K562 (cell line): Measurements from ENCODE around the gene MAN1A1. TPM values are rescaled to one million over a fixed set of nuclear protein-coding genes. Genes with fewer than 3 reads are reported as not detected.

ENCODE experiments used
- ATAC-seq: fragments of 200-7000 bp; cut with Tn5 transposase; 3 replicates; pipeline ENCODE4 v1.9.1; 2020; ENCODE audit warnings: moderate library complexity
- BruUV-seq: library from RNA; stranded (reverse); fragments of 400-500 nt; replicated peaks from 2 replicates; lab custom pipeline; 2021; lab: Mats Ljungman, UMichigan
- CTCF ChIA-PET: fragments of 300-600 bp; formaldehyde crosslinking; extraction: SDS; loops from one replicate; lab custom pipeline; 2021; ENCODE audit warnings: low intra/inter-chr PET ratio; lab: Yijun Ruan, JAX
- POLR2A ChIA-PET: fragments of 300-600, 350-650 bp; sonication (Branson Sonifier 250); formaldehyde crosslinking; extraction: SDS; loops from one replicate; lab custom pipeline; 2021; ENCODE audit warnings: antibody characterized with exemption, inconsistent platforms; lab: Yijun Ruan, JAX
- DNase-seq, 4 experiments: peaks; one replicate each; pipeline versions ENCODE4 v3.0.0 to v3.0.0-alpha.2; 2011 to 2018; ENCODE audit warnings: low spot score in 3 of 4, mixed read lengths in 3 of 4; ENCODE audit errors: extremely low read depth in 1 of 4
- FAIRE-seq: peaks from 2 replicates; lab custom pipeline; 2011; peaks lifted over from hg19 to GRCh38; lab: Jason Lieb, UNC
- H2AFZ ChIP-seq: 2 replicates; pipeline ENCODE4 v1.6.0; 2011; ENCODE audit warnings: low read depth, low read length, control low read depth, inconsistent platforms
- H3K27ac ChIP-seq: fragments of 200-600 bp; 3 replicates; pipeline ENCODE4 v1.8.0; 2011; ENCODE audit warnings: low read depth, mild to moderate bottlenecking, control low read depth, inconsistent platforms, low read length, moderate library complexity, mixed read lengths; ENCODE audit errors: extremely low read depth
- H3K27me3 ChIP-seq, 2 experiments: fragments of 300-600 bp in 1 of 2; 2 replicates in 1 of 2; 3 replicates in 1 of 2; pipeline versions ENCODE4 v1.6.0 to v1.8.0; 2011; ENCODE audit warnings: inconsistent platforms in 2 of 2, low read length in 2 of 2, mild to moderate bottlenecking in 1 of 2, mixed read lengths in 1 of 2, moderate library complexity in 1 of 2; ENCODE audit not compliant: control insufficient read depth in 2 of 2, insufficient read depth in 2 of 2
- H3K36me3 ChIP-seq: fragments of 300-600 bp; 3 replicates; pipeline ENCODE4 v1.8.0; 2011; ENCODE audit warnings: mild to moderate bottlenecking, low read length, inconsistent platforms; ENCODE audit not compliant: control insufficient read depth, insufficient read depth
- H3K4me1 ChIP-seq, 2 experiments: fragments of 200-600 bp in 1 of 2; replicated peaks in 1 of 2; 2 replicates in 1 of 2; 3 replicates in 1 of 2; pipeline versions ENCODE4 v1.5.1 to v1.8.0; 2011; ENCODE audit warnings: inconsistent platforms in 2 of 2, low read length in 2 of 2, mild to moderate bottlenecking in 1 of 2, mixed read lengths in 1 of 2, moderate library complexity in 1 of 2; ENCODE audit not compliant: control insufficient read depth in 2 of 2, insufficient read depth in 2 of 2
- H3K4me2 ChIP-seq: 2 replicates; pipeline ENCODE4 v1.6.1; 2011; ENCODE audit warnings: low read length, control low read depth, inconsistent platforms, mixed read lengths; ENCODE audit not compliant: insufficient read depth
- H3K4me3 ChIP-seq: fragments of 200-600 bp; sonication (generic), shearing (Covaris generic); 2 replicates; pipeline ENCODE4 v1.5.1; 2016; ENCODE audit warnings: control low read depth, inconsistent platforms
- H3K79me2 ChIP-seq: fragments of 200-600 bp; 3 replicates; pipeline ENCODE4 v1.8.0; 2011; ENCODE audit warnings: low read length, inconsistent platforms; ENCODE audit not compliant: control insufficient read depth, insufficient read depth
- H3K9ac ChIP-seq, 2 experiments: 2 replicates each; pipeline versions ENCODE4 v1.6.0 to v1.6.1; 2011; ENCODE audit warnings: low read depth in 2 of 2, low read length in 2 of 2, control low read depth in 1 of 2, inconsistent platforms in 1 of 2, mild to moderate bottlenecking in 1 of 2, mixed read lengths in 1 of 2; ENCODE audit not compliant: insufficient read depth in 1 of 2
- H3K9me1 ChIP-seq: one replicate; pipeline ENCODE4 v1.6.0; 2011; ENCODE audit warnings: inconsistent platforms, mild to moderate bottlenecking, low read length, moderate library complexity; ENCODE audit not compliant: control insufficient read depth, insufficient read depth
- H3K9me3 ChIP-seq: replicated peaks from 2 replicates; pipeline ENCODE4 v1.5.1; 2011; ENCODE audit warnings: low read depth, low read length, inconsistent platforms; ENCODE audit not compliant: control insufficient read depth, insufficient read depth
- H4K20me1 ChIP-seq: replicated peaks from 2 replicates; pipeline ENCODE4 v1.6.1; 2011; ENCODE audit warnings: low read length, inconsistent platforms, mixed read lengths; ENCODE audit not compliant: control insufficient read depth, insufficient read depth
- ADNP ChIP-seq: fragments of 200-800 bp; sonication (Bioruptor generic); IDR thresholded peaks from 2 replicates; pipeline ENCODE4 v1.6.1; 2016; ENCODE audit warnings: missing genetic modification characterization, missing compliant biosample characterization
- ARHGAP35 ChIP-seq: fragments of 450-650 bp; IDR thresholded peaks from 2 replicates; pipeline ENCODE4 v1.6.1; 2018; ENCODE audit not compliant: partially characterized antibody
- BACH1 ChIP-seq: fragments of 200-800 bp; sonication (Bioruptor generic); IDR thresholded peaks from 2 replicates; pipeline ENCODE4 v1.6.1; 2016; ENCODE audit warnings: missing genetic modification characterization, missing compliant biosample characterization
- DDX20 ChIP-seq: fragments of 450-650 bp; IDR thresholded peaks from 2 replicates; pipeline ENCODE4 v1.6.1; 2016; ENCODE audit warnings: missing genetic modification characterization, low read depth, mild to moderate bottlenecking, missing compliant biosample characterization, moderate library complexity
- E2F4 ChIP-seq: sonication (generic); formaldehyde crosslinking; IDR thresholded peaks from 2 replicates; pipeline ENCODE4 v1.8.0; 2022; ENCODE audit warnings: mild to moderate bottlenecking, low read depth, missing genetic modification reagents
- EP300 ChIP-seq: IDR thresholded peaks from 2 replicates; pipeline ENCODE4 v1.6.1; 2012; ENCODE audit warnings: low read length, improper control_type of control experiment
- ESRRA ChIP-seq: fragments of 450-650 bp; IDR thresholded peaks from 2 replicates; pipeline ENCODE4 v1.6.1; 2014; ENCODE audit warnings: low read depth, mild to moderate bottlenecking, moderate library complexity, borderline replicate concordance
- FOSL1 ChIP-seq: fragments of 200-800 bp; sonication (Bioruptor generic); conservative IDR thresholded peaks from 2 replicates; pipeline ENCODE4 v1.6.1; 2016; ENCODE audit warnings: missing genetic modification characterization, missing compliant biosample characterization
- JUND ChIP-seq, 2 experiments: IDR thresholded peaks; 2 replicates in 1 of 2; 3 replicates in 1 of 2; pipeline ENCODE4 v1.6.1; 2011; ENCODE audit warnings: borderline replicate concordance in 2 of 2, low read depth in 2 of 2, low read length in 2 of 2, improper control_type of control experiment in 1 of 2, missing biosample characterization in 1 of 2, missing genetic modification characterization in 1 of 2, missing genetic modification reagents in 1 of 2
- NR4A1 ChIP-seq, 2 experiments: fragments of 250-450 bp in 1 of 2; fragments of 450-650 bp in 1 of 2; sonication (Bioruptor Pico) in 1 of 2; IDR thresholded peaks; 2 replicates each; pipeline versions ENCODE4 v1.4.0 to v1.6.1; 2016 to 2020; ENCODE audit warnings: mild to moderate bottlenecking in 2 of 2, missing compliant biosample characterization in 1 of 2, missing genetic modification characterization in 1 of 2, moderate library complexity in 1 of 2
- SMARCA4 ChIP-seq: fragments of 450-650 bp; IDR thresholded peaks from 2 replicates; pipeline ENCODE4 v1.6.1; 2016
- STAT5A ChIP-seq: IDR thresholded peaks from 2 replicates; pipeline ENCODE4 v1.6.1; 2012; ENCODE audit warnings: low read length, inconsistent platforms, borderline replicate concordance
- TSHZ1 ChIP-seq: fragments of 250-450 bp; sonication (Bioruptor Pico); IDR thresholded peaks from 2 replicates; pipeline ENCODE4 v1.4.0; 2020; ENCODE audit warnings: mild to moderate bottlenecking, moderate library complexity
- ZNF398 ChIP-seq: fragments of 250-450 bp; sonication (Bioruptor Pico); IDR thresholded peaks from 2 replicates; pipeline ENCODE4 v1.8.0; 2021; ENCODE audit warnings: moderate library complexity, mild to moderate bottlenecking, inconsistent platforms
- ZNF75A ChIP-seq: fragments of 450-650 bp; formaldehyde crosslinking; IDR thresholded peaks from 2 replicates; pipeline ENCODE4 v1.4.0; 2020; ENCODE audit warnings: mild to moderate bottlenecking
- WGBS: fragments of 100-300 bp; shearing (Covaris generic); methylation state at CpG from one replicate; pipeline ENCODE4 v1.1.6; 2016; ENCODE audit warnings: low coverage, mixed read lengths; ENCODE audit not compliant: insufficient coverage; ENCODE audit errors: missing lambda C conversion rate; 5-methylcytosine and 5-hydroxymethylcytosine counted together
- in situ Hi-C: fragments of 300-500 bp; cut with MboI; formaldehyde crosslinking; loops from 4 replicates; pipeline ENCODE4 v1.15.0; 2018; ENCODE audit warnings: inconsistent platforms, mixed read lengths
- intact Hi-C: fragments of 100-400 bp; cut with micrococcal nuclease; formaldehyde crosslinking; loops from 2 replicates; pipeline ENCODE4 v1.14.2; 2022
- polyA plus RNA-seq, 8 experiments: library from polyadenylated mRNA; depleted of rRNA in 4 of 8; stranded (reverse) in 5 of 8; unstranded in 3 of 8; fragments of >200 nt; fragmentation: Nextera tagmentation in 2 of 8; fragmentation: Illumina TruSeq in 1 of 8; extraction: Ambion mirVana in 2 of 8; extraction: Trizol in 1 of 8; gene quantifications; 2 replicates each; pipeline versions ENCODE4 v1.2.1 to v1.2.3, GENCODE V29; 2011 to 2014; ENCODE audit warnings: inconsistent platforms in 1 of 8, missing spikeins in 1 of 8
- total RNA-seq, 7 experiments: library from RNA; depleted of rRNA in 6 of 7; stranded (reverse); fragments of >200 nt in 6 of 7; fragmentation: Illumina TruSeq in 2 of 7; extraction: Trizol in 2 of 7; gene quantifications; 2 replicates each; pipeline versions ENCODE4 v1.2.1 to v1.2.3, GENCODE V29; 2011 to 2021; ENCODE audit warnings: low replicate concordance in 1 of 7

Gene MAN1A1
- total and polyA plus RNA-seq, 9 of the 15 experiments (the other 6 are each of a cell fraction or from before 2014, with no cell fraction given) = 24.5 to 78.4 (median 59.7) TPM

GRCh38 chr6:119310486-119311036 lies 39.0 kb downstream of the MAN1A1 start:
- POLR2A ChIA-PET = interaction anchor here (1.2 to 1.6 kb wide), 5 partner anchors 9 to 36 kb away, joined by 3 to 8 read pairs (median 4); no protein-coding TSS in a partner anchor
- TF ChIP-seq NR4A1 (CRISPR knock-in tag; IDR thresholded peaks at IDR 0.05) (no peak), NR4A1 (tag; IDR thresholded peaks at IDR 0.05) (no peak), ZNF75A (CRISPR knock-in tag) (no peak), TSHZ1 (no peak), ESRRA (no peak), ADNP (tag) (no peak), STAT5A (0 out of 2 replicates have a peak, but pooled peaks have one; percentile 9), JUND (IDR thresholded peaks at IDR 0.05; ENCODE audit: borderline replicate concordance, low read depth, low read length) (peak; percentile 49), JUND (tag; IDR thresholded peaks at IDR 0.05; ENCODE audit: borderline replicate concordance, low read depth, low read length) (peak; percentile 80; the same call in 2 of the 3 replicates), DDX20 (tag) (0 out of 2 replicates have a peak, but pooled peaks have one; percentile 14), SMARCA4 (peak; percentile 70; the same call in 1 of the 2 replicates), E2F4 (no peak), ARHGAP35 (no peak), BACH1 (tag) (no peak), EP300 (no peak), FOSL1 (tag) (peak; percentile 87), ZNF398 (CRISPR knock-in tag) (no peak)

More at GRCh38 chr6:119310486-119311036, 39.0 kb downstream of the MAN1A1 start:
- peak; percentile 4; the same call in 1 of the 3 replicates for ATAC-seq
- peak overlapping the region; percentile 56 for H3K4me2 ChIP-seq
- peak in 1 of 4 experiments; percentile 64 for DNase-seq
- intact Hi-C loops (loop anchor here (5.0 kb wide), 1 partner anchor 173 kb away; no protein-coding TSS in a partner anchor), in situ Hi-C loops (no loop called here)
- H4K20me1 ChIP-seq = no peaks in the 10 kb centered on the region; the same call in 1 of the 2 replicates
- 26% methylated on average over 8 of the region's 8 CpGs for WGBS
- H3K4me1 ChIP-seq = peaks cover 47 to 96% of the 10 kb centered on the region in 2 experiments
- H3K4me3 ChIP-seq = no peak overlapping the region
- no peaks in the 10 kb centered on the region for H3K27me3 ChIP-seq
- H2AFZ ChIP-seq = peak overlapping the region; percentile 10; the same call in 1 of the 2 replicates
- H3K79me2 ChIP-seq = peaks cover 99% of the 10 kb centered on the region
- no peaks in the 10 kb centered on the region for H3K9me3 ChIP-seq
- no peaks in the 10 kb centered on the region for H3K9me1 ChIP-seq
- H3K9ac ChIP-seq = peak overlapping the region in 1 of 2 experiments; percentile 62; a peak in 2 of 4 replicates
- peaks cover 71% of the 10 kb centered on the region for H3K36me3 ChIP-seq
- CTCF ChIA-PET = no interaction called here
- peak overlapping the region; percentile 91 for H3K27ac ChIP-seq
- no peak for FAIRE-seq
- BruUV-seq = no TSS peak
